Measurements from ENCODE around the gene MEIS3.

GRCh38 chr19:47362321-47362720, 57.0 kb downstream of the MEIS3 start:
- TF ChIP-seq CTCF (IDR thresholded peaks at IDR 0.05) (no peak), RAD21 (IDR thresholded peaks at IDR 0.05; ENCODE audit: low read length) (no peak), POLR2AphosphoS5 (IDR thresholded peaks at IDR 0.05; ENCODE audit: low read depth, low read length) (no peak), GABPA (IDR thresholded peaks at IDR 0.05; ENCODE audit: low read depth) (no peak), GATA2 (CRISPR knock-in tag; IDR thresholded peaks at IDR 0.05) (no peak), NFIC (IDR thresholded peaks at IDR 0.05; ENCODE audit: borderline replicate concordance) (no peak), EP300 (IDR thresholded peaks at IDR 0.05; ENCODE audit: borderline replicate concordance in 1 of 2, low read depth in 1 of 2, low read length in 1 of 2) (no peak), TAF1 (IDR thresholded peaks at IDR 0.05; ENCODE audit: borderline replicate concordance, low read depth, low read length) (no peak)

Measured in SK-N-SH (cell line).